GM23248 (cell line): ENCODE measurements around the gene MAB21L3. TPM values are rescaled to one million over a fixed set of nuclear protein-coding genes. Genes with fewer than 3 reads are reported as not detected.
A peak's percentile ranks its signal among the peaks of the same experiment; 100 is the strongest.

ENCODE experiments used
- DNase-seq: peaks from one replicate; pipeline ENCODE4 v3.0.0-alpha.2; 2015
- H2AFZ ChIP-seq: fragments of 200-600 bp; sonication (generic); 2 replicates; pipeline ENCODE4 v1.6.1; 2016; ENCODE audit warnings: antibody characterized with exemption
- H3F3A ChIP-seq: fragments of 200-600 bp; sonication (generic); 2 replicates; pipeline ENCODE4 v1.6.1; 2016; ENCODE audit warnings: mild to moderate bottlenecking, antibody characterized with exemption, mixed run types; ENCODE audit not compliant: insufficient read depth
- H3K27ac ChIP-seq: fragments of 200-600 bp; sonication (generic); 2 replicates; pipeline ENCODE4 v1.5.1; 2016; ENCODE audit warnings: mild to moderate bottlenecking
- H3K27me3 ChIP-seq: fragments of 200-600 bp; sonication (generic); replicated peaks from 2 replicates; pipeline ENCODE4 v1.6.1; 2016; ENCODE audit warnings: mild to moderate bottlenecking; ENCODE audit not compliant: insufficient read depth
- H3K36me3 ChIP-seq: fragments of 200-600 bp; sonication (generic); 2 replicates; pipeline ENCODE4 v1.6.1; 2016; ENCODE audit warnings: low read depth, mild to moderate bottlenecking
- H3K4me1 ChIP-seq: fragments of 200-600 bp; sonication (generic); 2 replicates; pipeline ENCODE4 v1.6.1; 2016; ENCODE audit warnings: mild to moderate bottlenecking; ENCODE audit not compliant: insufficient read depth
- H3K4me2 ChIP-seq: fragments of 200-600 bp; sonication (generic); one replicate; pipeline ENCODE4 v1.6.1; 2016; ENCODE audit warnings: mild to moderate bottlenecking; ENCODE audit not compliant: unreplicated experiment
- H3K4me3 ChIP-seq: fragments of 200-600 bp; sonication (generic); 2 replicates; pipeline ENCODE4 v1.5.1; 2016; ENCODE audit warnings: mild to moderate bottlenecking
- H3K79me2 ChIP-seq: fragments of 200-600 bp; sonication (generic); 2 replicates; pipeline ENCODE4 v1.6.1; 2016; ENCODE audit warnings: mild to moderate bottlenecking; ENCODE audit not compliant: insufficient read depth
- H3K9ac ChIP-seq: fragments of 200-600 bp; sonication (generic); 2 replicates; pipeline ENCODE4 v1.6.1; 2016; ENCODE audit warnings: mild to moderate bottlenecking
- H3K9me2 ChIP-seq: fragments of 200-600 bp; sonication (generic); 2 replicates; pipeline ENCODE4 v1.6.1; 2016; ENCODE audit warnings: mixed run types, mild to moderate bottlenecking, moderate library complexity; ENCODE audit not compliant: insufficient read depth
- H3K9me3 ChIP-seq: fragments of 200-600 bp; sonication (generic); one replicate; pipeline ENCODE4 v1.6.1; 2017; ENCODE audit warnings: low read depth
- H4K20me1 ChIP-seq: fragments of 200-600 bp; sonication (generic); 2 replicates; pipeline ENCODE4 v1.6.0; 2016; ENCODE audit not compliant: insufficient read depth
- EZH2 ChIP-seq: fragments of 200-600 bp; sonication (generic); IDR thresholded peaks from 2 replicates; pipeline ENCODE4 v1.6.1; 2018; ENCODE audit warnings: antibody characterized with exemption, mild to moderate bottlenecking; ENCODE audit not compliant: insufficient read depth, poor library complexity, severe bottlenecking
- EZH2phosphoT487 ChIP-seq: fragments of 200-600 bp; sonication (generic); IDR thresholded peaks from 2 replicates; pipeline ENCODE4 v1.6.1; 2018; ENCODE audit warnings: antibody characterized with exemption, moderate library complexity, mild to moderate bottlenecking, low read depth; ENCODE audit not compliant: insufficient read depth
- WGBS, 2 experiments: methylation state at CpG; one replicate each; pipeline ENCODE4 v1.1.6; 2015 to 2017; ENCODE audit warnings: low lambda C conversion rate in 2 of 2, low coverage in 1 of 2; ENCODE audit errors: missing lambda C conversion rate in 2 of 2; 5-methylcytosine and 5-hydroxymethylcytosine counted together
- in situ Hi-C: fragments of 300-500 bp; cut with MboI; formaldehyde crosslinking; loops from 2 replicates; pipeline ENCODE4 v1.15.0; 2020
- polyA plus RNA-seq: library from polyadenylated mRNA; unstranded; fragments of >200 nt; fragmentation: Nextera tagmentation; extraction: Ambion mirVana; gene quantifications from 2 replicates; pipeline ENCODE4 v1.2.1, GENCODE V29; 2016
- total RNA-seq: library from RNA; depleted of rRNA; stranded (reverse); fragments of >200 nt; shearing (Covaris generic); gene quantifications from 2 replicates; pipeline ENCODE4 v1.2.3, GENCODE V29; 2014

Gene MAB21L3
- total and polyA plus RNA-seq, 2 experiments from 2014 or later, result 0.08 to 2.7 TPM

- no peaks in the 10 kb centered on the region for H3K79me2 ChIP-seq
- peaks cover 17% of the 10 kb centered on the region for H3K4me1 ChIP-seq
- 0 out of 2 replicates have a peak, but pooled peaks cover 3% of the 10 kb centered on the region for H3K27me3 ChIP-seq
- no peak for DNase-seq
- 85 to 86% methylated on average over 14 of the region's 14 CpGs for WGBS, 2 experiments
- no peak overlapping the region for H3K9ac ChIP-seq
- no peaks in the 10 kb centered on the region for H4K20me1 ChIP-seq
- H3K9me2 ChIP-seq, result no peaks in the 10 kb centered on the region
- H3K36me3 ChIP-seq, result no peaks in the 10 kb centered on the region
- peaks cover 19% of the 10 kb centered on the region for H3F3A ChIP-seq
- TF ChIP-seq EZH2phosphoT487 (no peak), EZH2 (no peak)
- H3K9me3 ChIP-seq, result no peaks in the 10 kb centered on the region
- in situ Hi-C loops, result no loop called here
- no peak overlapping the region for H3K4me3 ChIP-seq
- H3K27ac ChIP-seq, result no peak overlapping the region
- no peak overlapping the region for H2AFZ ChIP-seq
- H3K4me2 ChIP-seq, result no peak overlapping the region
These were observed 12.8 kb downstream of the MAB21L3 start for GRCh38 chr1:116123837-116124533.

GRCh38 chr1:116125758-116126157 is 14.6 kb downstream of the MAB21L3 start:
- Histone ChIP-seq H3K36me3 (no peaks in the 10 kb centered on the region), H3K27ac (no peak overlapping the region), H3K79me2 (no peaks in the 10 kb centered on the region), H3K9me3 (no peaks in the 10 kb centered on the region), H3K4me2 (no peak overlapping the region), H3K4me3 (no peak overlapping the region), H3K4me1 (peaks cover 17% of the 10 kb centered on the region), H3F3A (peaks cover 19% of the 10 kb centered on the region), H3K9ac (no peak overlapping the region), H2AFZ (no peak overlapping the region), H3K27me3 (0 out of 2 replicates have a peak, but pooled peaks cover 5% of the 10 kb centered on the region), H4K20me1 (no peaks in the 10 kb centered on the region), H3K9me2 (no peaks in the 10 kb centered on the region)
- TF ChIP-seq EZH2phosphoT487 (no peak), EZH2 (no peak)
- DNase-seq, result no peak
- in situ Hi-C loops, result no loop called here
- WGBS, 2 experiments, result 45% methylated on average over 5 of the region's 5 CpGs

- in situ Hi-C loops, result no loop called here
- Histone ChIP-seq H3K27ac (no peak overlapping the region), H3F3A (peaks cover 19% of the 10 kb centered on the region), H3K4me2 (no peak overlapping the region), H3K4me1 (peaks cover 17% of the 10 kb centered on the region), H3K27me3 (0 out of 2 replicates have a peak, but pooled peaks cover 5% of the 10 kb centered on the region), H4K20me1 (no peaks in the 10 kb centered on the region), H3K36me3 (no peaks in the 10 kb centered on the region), H2AFZ (no peak overlapping the region), H3K79me2 (no peaks in the 10 kb centered on the region), H3K4me3 (no peak overlapping the region), H3K9me2 (no peaks in the 10 kb centered on the region), H3K9ac (no peak overlapping the region), H3K9me3 (no peaks in the 10 kb centered on the region)
- DNase-seq, result no peak
- TF ChIP-seq EZH2, result no peak
- no peak for TF ChIP-seq EZH2phosphoT487
- WGBS, 2 experiments, result 82 to 86% methylated on average over 4 of the region's 4 CpGs
These were observed 15.1 kb downstream of the MAB21L3 start for GRCh38 chr1:116126281-116126680.

GRCh38 chr1:116127123-116127847 is 16.1 kb downstream of the MAB21L3 start:
- no peak overlapping the region for H3K27ac ChIP-seq
- H3K27me3 ChIP-seq, result 0 out of 2 replicates have a peak, but pooled peaks cover 5% of the 10 kb centered on the region
- H3K4me2 ChIP-seq, result no peak overlapping the region
- H3K4me1 ChIP-seq, result peaks cover 14% of the 10 kb centered on the region
- H3K4me3 ChIP-seq, result no peak overlapping the region
- TF ChIP-seq EZH2phosphoT487 (no peak), EZH2 (no peak)
- H4K20me1 ChIP-seq, result no peaks in the 10 kb centered on the region
- H3K36me3 ChIP-seq, result no peaks in the 10 kb centered on the region
- peaks cover 11% of the 10 kb centered on the region for H3F3A ChIP-seq
- no peaks in the 10 kb centered on the region for H3K9me3 ChIP-seq
- no peak overlapping the region for H3K9ac ChIP-seq
- H2AFZ ChIP-seq, result no peak overlapping the region
- in situ Hi-C loops, result no loop called here
- H3K79me2 ChIP-seq, result no peaks in the 10 kb centered on the region
- WGBS, 2 experiments, result 54 to 59% methylated on average over 13 of the region's 13 CpGs
- peak; percentile 34 for DNase-seq
- H3K9me2 ChIP-seq, result no peaks in the 10 kb centered on the region
